Stimulated activated CD4-positive, alpha-beta T cell treated with anti-CD3 and anti-CD28 coated beads, Interleukin-2, amount 100 ng/mL, for 48 hours (primary cell): ENCODE data around the gene INPP5A.

ENCODE experiments used
- DNase-seq, 2 donors: peaks; one replicate each; pipeline ENCODE4 v3.0.0-alpha.2; 2020

The INPP5A gene

GRCh38 chr10:132536241-132536876, 1.2 kb upstream of the INPP5A start:
- no peak for DNase-seq

GRCh38 chr10:132536877-132537683, 507 bp upstream of the INPP5A start:
- peak; percentile 100 for DNase-seq

- DNase-seq, result no peak
These were observed 623 bp downstream of the INPP5A start for GRCh38 chr10:132538031-132538789.

GRCh38 chr10:132538790-132539421, 1.3 kb downstream of the INPP5A start:
- no peak for DNase-seq

- DNase-seq, result no peak
These were observed 1.8 kb downstream of the INPP5A start for GRCh38 chr10:132539431-132539839.

- DNase-seq, result no peak
These were observed 2.3 kb downstream of the INPP5A start for GRCh38 chr10:132539894-132540293.

- DNase-seq, result no peak
These were observed 2.9 kb downstream of the INPP5A start for GRCh38 chr10:132540456-132540855.

GRCh38 chr10:132541129-132541528, 3.5 kb downstream of the INPP5A start:
- no peak for DNase-seq

- DNase-seq, result no peak
These were observed 4.0 kb downstream of the INPP5A start for GRCh38 chr10:132541601-132542011.

GRCh38 chr10:132542086-132542775, 4.6 kb downstream of the INPP5A start:
- DNase-seq, result no peak

- no peak for DNase-seq
These were observed 5.2 kb downstream of the INPP5A start for GRCh38 chr10:132542819-132543218.

- DNase-seq, result no peak
These were observed 6.5 kb downstream of the INPP5A start for GRCh38 chr10:132543916-132544743.

- no peak for DNase-seq
These were observed 7.4 kb downstream of the INPP5A start for GRCh38 chr10:132544744-132545658.

GRCh38 chr10:132545659-132546367, 8.2 kb downstream of the INPP5A start:
- DNase-seq, result no peak

GRCh38 chr10:132546567-132547420, 9.2 kb downstream of the INPP5A start:
- no peak for DNase-seq

GRCh38 chr10:132547421-132547861, 9.9 kb downstream of the INPP5A start:
- no peak for DNase-seq

- no peak for DNase-seq
These were observed 10.7 kb downstream of the INPP5A start for GRCh38 chr10:132548106-132548823.

GRCh38 chr10:132548869-132549268, 11.3 kb downstream of the INPP5A start:
- DNase-seq, result no peak
